ENCODE results near the gene IPO11. TPM values are rescaled to one million over a fixed set of nuclear protein-coding genes. Genes with fewer than 3 reads are reported as not detected.

The IPO11 gene
- total and polyA plus RNA-seq, 2 of the 4 experiments (the other 2 are of a cell fraction) = 12.6 to 40.0 TPM

- Histone ChIP-seq H3K4me1 (ENCODE audit: control insufficient read depth, insufficient read depth, low read length) (peaks cover 2% of the 10 kb centered on the region; the same call in 1 of the 2 replicates), H2AK9ac (replicated peaks; ENCODE audit: low read depth, low read length, poor library complexity) (no peak overlapping the region), H4K8ac (ENCODE audit: low read depth in 2 of 2, low read length in 2 of 2) (no peak overlapping the region), H3K9me3 (ENCODE audit: control insufficient read depth, insufficient read depth, low read length) (no peaks in the 10 kb centered on the region), H3K14ac (replicated peaks; ENCODE audit: low read depth, low read length) (no peak overlapping the region), H2BK15ac (ENCODE audit: low read depth, low read length) (no peak overlapping the region), H3K4me3 (ENCODE audit: insufficient read depth, low read depth, low read length) (no peak overlapping the region), H3K23ac (ENCODE audit: low read depth, low read length) (no peak overlapping the region), H3K56ac (ENCODE audit: extremely low read depth, insufficient read depth, low read length) (no peak overlapping the region), H2BK120ac (ENCODE audit: low read depth, low read length) (no peak overlapping the region), H3K36me3 (ENCODE audit: control insufficient read depth, insufficient read depth, low read length) (no peaks in the 10 kb centered on the region), H2BK5ac (ENCODE audit: low read depth, low read length, poor library complexity, severe bottlenecking) (no peak overlapping the region), H2AK5ac (ENCODE audit: low read depth, low read length) (no peak overlapping the region), H3K9ac (ENCODE audit: low read depth, low read length) (no peak overlapping the region), H3K4me2 (ENCODE audit: low read depth, low read length) (no peak overlapping the region), H2BK20ac (ENCODE audit: low read depth, low read length) (no peak overlapping the region), H3K27me3 (ENCODE audit: control insufficient read depth, insufficient read depth, low read length) (no peaks in the 10 kb centered on the region), H3K4ac (ENCODE audit: low read depth, low read length) (no peak overlapping the region), H4K91ac (ENCODE audit: insufficient read depth, low read depth, low read length) (no peak overlapping the region), H3K9me1 (ENCODE audit: insufficient read depth, low read length) (peaks cover 5% of the 10 kb centered on the region; the same call in 1 of the 2 replicates), H2AFZ (replicated peaks; ENCODE audit: low read length, poor library complexity) (no peak overlapping the region), H3K18ac (ENCODE audit: low read depth, low read length) (no peak overlapping the region), H4K20me1 (ENCODE audit: insufficient read depth, low read length) (no peaks in the 10 kb centered on the region), H4K5ac (ENCODE audit: low read depth, low read length) (no peak overlapping the region), H3K27ac (ENCODE audit: insufficient read depth, low read length) (no peak overlapping the region), H3K79me1 (ENCODE audit: low read depth in 1 of 2, low read length in 2 of 2) (no peaks in the 10 kb centered on the region; a peak in 1 of 4 replicates)
- in situ Hi-C loops (cut with MboI; ENCODE audit: low sequenced_read_pairs) = no loop called here
- ChIA-PET CTCF (no interaction called here), POLR2A (ENCODE audit: unreplicated experiment) (no interaction called here)
- ATAC-seq (ENCODE audit: low read depth) (no peak), DNase-seq (no peak)
- intact Hi-C loops (cut with micrococcal nuclease) = no loop called here
- 80% methylated on average over 1 of the region's 4 CpGs; no CpG with 5 or more reads in 1 of the 2 experiments for WGBS, 2 experiments (ENCODE audit: extremely low coverage in 2 of 2, insufficient read length in 1 of 2)
- TF ChIP-seq USF2 (IDR thresholded peaks at IDR 0.05; ENCODE audit: low read depth, low read length) = no peak
- TF ChIP-seq FOS (IDR thresholded peaks at IDR 0.05; ENCODE audit: low read depth, low read length) = no peak
- no peak for TF ChIP-seq CEBPB (IDR thresholded peaks at IDR 0.05; ENCODE audit: low read depth, low read length)
- no TSS peak for BruUV-seq (replicated peaks)
- dilution Hi-C loops (cut with HindIII; ENCODE audit: low sequenced_read_pairs, unreplicated experiment) = no loop called here
Observed at GRCh38 chr5:62588668-62589067, 176.1 kb downstream of the IPO11 start.

Measured in IMR-90 (cell line).